Psoas muscle (tissue), 8 donors: ENCODE data around the gene TEX101. TPM values are rescaled to one million over a fixed set of nuclear protein-coding genes. Genes with fewer than 3 reads are reported as not detected.

ENCODE experiments used
- ATAC-seq, 4 donors: fragments of 200-7000 bp; cut with Tn5 transposase; one replicate each; pipeline ENCODE4 v1.9.1; 2020; ENCODE audit warnings: moderate library complexity in 3 of 4, mild to moderate bottlenecking in 2 of 4
- DNase-seq, 2 donors: peaks; one replicate each; pipeline ENCODE4 v3.0.0-alpha.2; 2020
- H3K27ac ChIP-seq: fragments of 200-600 bp; one replicate; pipeline ENCODE4 v1.8.0; 2022
- H3K27me3 ChIP-seq, 3 donors: fragments of 200-600 bp in 1 of 3; one replicate each; pipeline versions ENCODE4 v1.6.1 to v1.8.0; 2013 to 2022; ENCODE audit warnings: low read length in 2 of 3, mild to moderate bottlenecking in 2 of 3, moderate library complexity in 1 of 3; ENCODE audit not compliant: insufficient read depth in 3 of 3
- H3K36me3 ChIP-seq, 2 donors: fragments of 200-600 bp in 1 of 2; one replicate each; pipeline versions ENCODE4 v1.6.1 to v1.8.0; 2013 to 2022; ENCODE audit warnings: low read depth in 1 of 2, mild to moderate bottlenecking in 1 of 2, moderate library complexity in 1 of 2; ENCODE audit not compliant: insufficient read depth in 1 of 2
- H3K4me1 ChIP-seq: fragments of 200-600 bp; one replicate; pipeline ENCODE4 v1.8.0; 2022
- H3K4me3 ChIP-seq: fragments of 200-600 bp; one replicate; pipeline ENCODE4 v1.8.0; 2022; ENCODE audit warnings: mild to moderate bottlenecking
- H3K9me3 ChIP-seq: fragments of 200-600 bp; one replicate; pipeline ENCODE4 v1.8.0; 2022
- CTCF ChIP-seq: fragments of 200-600 bp; IDR thresholded peaks from one replicate; pipeline ENCODE4 v1.8.0; 2022; ENCODE audit warnings: antibody characterized with exemption
- WGBS, 3 donors: extraction: QIAGEN DNeasy Blood & Tissue Kit; methylation state at CpG; one replicate each; pipeline versions ENCODE4 v1.1.6 to v1.1.7; 2013; 5-methylcytosine and 5-hydroxymethylcytosine counted together
- intact Hi-C, 2 donors: fragments of 100-400 bp; cut with DNase I; formaldehyde crosslinking; loops; one replicate each; pipeline versions ENCODE4 v1.11.0 to v1.14.2; 2022
- polyA plus RNA-seq, 3 donors: library from polyadenylated mRNA; stranded (reverse); fragments of 200-250 nt; gene quantifications; one replicate each; pipeline ENCODE4 v1.2.3, GENCODE V29; 2013
- total RNA-seq, 4 donors: library from RNA; stranded (reverse); fragmentation: NEBNext Ultra II Directional in 2 of 4; extraction: Animal tissue kit (Norgen Biotek cat#: 25700) in 2 of 4; gene quantifications; one replicate each; pipeline versions ENCODE4 v1.2.1 to v1.2.4, GENCODE V29; 2021 to 2023
- donor health status: healthy with polysubstance abuse.
- donor health status: DM: no; HTN: no; CAD: no; lungs with moderate emphysema.
- donor health status: Bipolar disorder and iron deficiency.
- donor health status: healthy.
- donor health status: DM: yes; HTN: yes; CAD: no.
- donor health status: DM: no; HTN: no; CAD: no.
- donor health status: DM: no; HTN: no; CAD: no.
- donor health status: DM: yes; HTN: yes; CAD: no.

Gene TEX101
- total and polyA plus RNA-seq, 7 donors = not detected

GRCh38 chr19:43455321-43456113 lies 40.8 kb downstream of the TEX101 start:
- Histone ChIP-seq H3K36me3 (no peaks in the 10 kb centered on the region), H3K4me3 (no peak overlapping the region), H3K27ac (no peak overlapping the region), H3K4me1 (no peaks in the 10 kb centered on the region), H3K9me3 (no peaks in the 10 kb centered on the region), H3K27me3 (peaks cover 0 to 2% (median 0%) of the 10 kb centered on the region in 3 donors)
- ATAC-seq (no peak), DNase-seq (no peak)
- intact Hi-C loops = no loop called here
- no peak for TF ChIP-seq CTCF
- 40 to 46% (median 43%) methylated on average over 10 of the region's 10 CpGs for WGBS, 3 donors

GRCh38 chr19:43457809-43458208 lies 43.1 kb downstream of the TEX101 start:
- Histone ChIP-seq H3K36me3 (no peaks in the 10 kb centered on the region), H3K27me3 (peaks cover 0 to 2% (median 0%) of the 10 kb centered on the region in 3 donors), H3K4me1 (peaks cover under 1% of the 10 kb centered on the region), H3K27ac (no peak overlapping the region), H3K4me3 (no peak overlapping the region), H3K9me3 (no peaks in the 10 kb centered on the region)
- 79 to 88% (median 83%) methylated on average over 4 of the region's 4 CpGs for WGBS, 3 donors
- TF ChIP-seq CTCF = no peak
- DNase-seq = no peak
- ATAC-seq = no peak
- intact Hi-C loops = no loop called here

- H3K36me3 ChIP-seq = no peaks in the 10 kb centered on the region
- H3K4me3 ChIP-seq = no peak overlapping the region
- peaks cover 0 to 7% (median 2%) of the 10 kb centered on the region in 3 donors for H3K27me3 ChIP-seq
- H3K4me1 ChIP-seq = peaks cover 3% of the 10 kb centered on the region
- no peak for ATAC-seq
- DNase-seq = no peak
- H3K9me3 ChIP-seq = no peaks in the 10 kb centered on the region
- WGBS, 3 donors = 59 to 63% (median 59%) methylated on average over 16 of the region's 16 CpGs
- no peak for TF ChIP-seq CTCF
- no peak overlapping the region for H3K27ac ChIP-seq
- intact Hi-C loops = loop anchor here in 1 of 2 donors (5.0 kb wide), 1 partner anchor 42 kb away; the partner anchor contains the start of gene PHLDB3
These were observed 45.8 kb downstream of the TEX101 start for GRCh38 chr19:43460362-43461016.

- WGBS, 3 donors = 77 to 91% (median 82%) methylated on average over 12 of the region's 12 CpGs
These were observed 46.6 kb downstream of the TEX101 start for GRCh38 chr19:43461303-43461702.

More at GRCh38 chr19:43461303-43461702, 46.6 kb downstream of the TEX101 start:
- ATAC-seq = no peak
- Histone ChIP-seq H3K27me3 (peaks cover 0 to 15% (median 7%) of the 10 kb centered on the region in 3 donors), H3K4me3 (no peak overlapping the region), H3K36me3 (no peaks in the 10 kb centered on the region), H3K4me1 (peaks cover 3% of the 10 kb centered on the region), H3K9me3 (no peaks in the 10 kb centered on the region), H3K27ac (no peak overlapping the region)
- intact Hi-C loops = loop anchor here in 1 of 2 donors (5.0 kb wide), 1 partner anchor 41 kb away; the partner anchor contains the start of gene PHLDB3
- DNase-seq = no peak
- TF ChIP-seq CTCF = no peak
